Cardiac septum (tissue), 1 donor: ENCODE results near the gene ZNF621. TPM values are rescaled to one million over a fixed set of nuclear protein-coding genes. Genes with fewer than 3 reads are reported as not detected.

Source experiments
- DNase-seq: peaks from one replicate; pipeline ENCODE4 v3.0.0-alpha.2; 2020; ENCODE audit warnings: low spot score
- intact Hi-C: fragments of 100-400 bp; cut with DNase I; formaldehyde crosslinking; loops from one replicate; pipeline ENCODE4 v1.14.0; 2022
- total RNA-seq: library from RNA; stranded (reverse); fragmentation: NEBNext Ultra II Directional; extraction: Animal tissue kit (Norgen Biotek cat#: 25700); gene quantifications from one replicate; pipeline ENCODE4 v1.2.1, GENCODE V29; 2021
- donor health status: DM: no; HTN: no; CAD: no.

Gene ZNF621
- total RNA-seq, 1 donor from 2014 or later = 14.0 TPM

- intact Hi-C loops = loop anchor here (10.0 kb wide), 1 partner anchor 288 kb away; no protein-coding TSS in a partner anchor
- DNase-seq = no peak
Measured at GRCh38 chr3:40586901-40587300, 62.1 kb downstream of the ZNF621 start.

GRCh38 chr3:40588406-40588805 is 63.6 kb downstream of the ZNF621 start:
- intact Hi-C loops = loop anchor here (10.0 kb wide), 1 partner anchor 286 kb away; no protein-coding TSS in a partner anchor
- DNase-seq = no peak

Other genes with a start within 250 kb of the ZNF621 start
- gene EIF1B, start 215.3 kb upstream of the ZNF621 start, total RNA-seq = 261 TPM
- 0.38 TPM for gene ENTPD3, start 137.8 kb upstream of the ZNF621 start, total RNA-seq
- gene RPL14, start 67.6 kb upstream of the ZNF621 start, total RNA-seq = 748 TPM
- 3.6 TPM for gene ZNF619, start 47.8 kb upstream of the ZNF621 start, total RNA-seq
- gene ZNF620, start 18.9 kb upstream of the ZNF621 start, total RNA-seq = 1.5 TPM